ENCODE results near the gene AQP12B. TPM values are rescaled to one million over a fixed set of nuclear protein-coding genes. Genes with fewer than 3 reads are reported as not detected.
"Not testable (repeated sequence)": the region's sequence is repeated elsewhere in the genome, so short reads cannot be mapped to it uniquely, and the experiment has no call there.

The AQP12B gene
- total RNA-seq, 1 donor from 2014 or later, result not detected

GRCh38 chr2:240687741-240688552 lies 5.3 kb upstream of the AQP12B start:
- Histone ChIP-seq H3K27ac (replicated peaks) (no peak overlapping the region), H3K4me1 (no peaks in the 10 kb centered on the region), H3K9me3 (replicated peaks) (no peaks in the 10 kb centered on the region), H3K4me3 (no peak overlapping the region), H3K27me3 (ENCODE audit: low read depth) (peaks cover 27% of the 10 kb centered on the region), H3K36me3 (no peaks in the 10 kb centered on the region)
- no peak for DNase-seq
- TF ChIP-seq CTCF (IDR thresholded peaks at IDR 0.05; ENCODE audit: borderline replicate concordance), result no peak
- intact Hi-C loops (cut with micrococcal nuclease), result no loop called here

GRCh38 chr2:240687045-240687740 lies 4.5 kb upstream of the AQP12B start:
- intact Hi-C loops (cut with micrococcal nuclease), result no loop called here
- Histone ChIP-seq H3K36me3 (no peaks in the 10 kb centered on the region), H3K4me1 (no peaks in the 10 kb centered on the region), H3K4me3 (no peak overlapping the region), H3K27me3 (ENCODE audit: low read depth) (peaks cover 27% of the 10 kb centered on the region), H3K27ac (replicated peaks) (no peak overlapping the region), H3K9me3 (replicated peaks) (no peaks in the 10 kb centered on the region)
- no peak for DNase-seq
- TF ChIP-seq CTCF (IDR thresholded peaks at IDR 0.05; ENCODE audit: borderline replicate concordance), result no peak

GRCh38 chr2:240686460-240686859 lies 3.8 kb upstream of the AQP12B start:
- H3K4me3 ChIP-seq, result no peak overlapping the region
- no peak overlapping the region for H3K27ac ChIP-seq (replicated peaks)
- peaks cover 27% of the 10 kb centered on the region for H3K27me3 ChIP-seq (ENCODE audit: low read depth)
- no peak for TF ChIP-seq CTCF (IDR thresholded peaks at IDR 0.05; ENCODE audit: borderline replicate concordance)
- no peaks in the 10 kb centered on the region for H3K4me1 ChIP-seq
- H3K9me3 ChIP-seq (replicated peaks), result no peaks in the 10 kb centered on the region
- DNase-seq, result no peak
- intact Hi-C loops (cut with micrococcal nuclease), result no loop called here
- no peaks in the 10 kb centered on the region for H3K36me3 ChIP-seq

GRCh38 chr2:240685771-240686371 lies 3.2 kb upstream of the AQP12B start:
- no peak overlapping the region for H3K4me3 ChIP-seq
- H3K27me3 ChIP-seq (ENCODE audit: low read depth), result peaks cover 27% of the 10 kb centered on the region
- DNase-seq, result no peak
- no peaks in the 10 kb centered on the region for H3K36me3 ChIP-seq
- intact Hi-C loops (cut with micrococcal nuclease), result no loop called here
- H3K27ac ChIP-seq (replicated peaks), result no peak overlapping the region
- no peak for TF ChIP-seq CTCF (IDR thresholded peaks at IDR 0.05; ENCODE audit: borderline replicate concordance)
- no peaks in the 10 kb centered on the region for H3K4me1 ChIP-seq
- H3K9me3 ChIP-seq (replicated peaks), result no peaks in the 10 kb centered on the region

GRCh38 chr2:240683980-240684728 lies 1.5 kb upstream of the AQP12B start:
- H3K36me3 ChIP-seq; intact Hi-C loops (cut with micrococcal nuclease); DNase-seq; H3K4me3 ChIP-seq; H3K9me3 ChIP-seq (replicated peaks); H3K4me1 ChIP-seq; H3K27ac ChIP-seq (replicated peaks): not testable (repeated sequence)
- H3K27me3 ChIP-seq (ENCODE audit: low read depth), result peaks cover 20% of the 10 kb centered on the region

GRCh38 chr2:240683329-240683979 lies 769 bp upstream of the AQP12B start:
- H3K4me3 ChIP-seq; H3K27ac ChIP-seq (replicated peaks); intact Hi-C loops (cut with micrococcal nuclease); H3K9me3 ChIP-seq (replicated peaks); DNase-seq; H3K36me3 ChIP-seq; H3K4me1 ChIP-seq: not testable (repeated sequence)
- H3K27me3 ChIP-seq (ENCODE audit: low read depth), result peaks cover 17% of the 10 kb centered on the region

GRCh38 chr2:240680185-240680584 lies 2.5 kb downstream of the AQP12B start:
- H3K27ac ChIP-seq (replicated peaks); H3K9me3 ChIP-seq (replicated peaks); H3K36me3 ChIP-seq; H3K4me3 ChIP-seq; H3K27me3 ChIP-seq (ENCODE audit: low read depth); H3K4me1 ChIP-seq; DNase-seq; intact Hi-C loops (cut with micrococcal nuclease): not testable (repeated sequence)

GRCh38 chr2:240678909-240679308 lies 3.8 kb downstream of the AQP12B start:
- H3K36me3 ChIP-seq; H3K27me3 ChIP-seq (ENCODE audit: low read depth); H3K4me1 ChIP-seq; intact Hi-C loops (cut with micrococcal nuclease); H3K9me3 ChIP-seq (replicated peaks); H3K27ac ChIP-seq (replicated peaks); H3K4me3 ChIP-seq; DNase-seq: not testable (repeated sequence)

All from left ventricle myocardium inferior (tissue), 1 donor.